ENCODE data around the gene GASK1A. TPM values are rescaled to one million over a fixed set of nuclear protein-coding genes. Genes with fewer than 3 reads are reported as not detected.

GASK1A gene
- total RNA-seq, 1 donor from 2014 or later: 5.9 TPM

- no peaks in the 10 kb centered on the region for H3K27me3 ChIP-seq (ENCODE audit: low read depth)
- intact Hi-C loops (cut with DNase I): no loop called here
- TF ChIP-seq, protein P1, sequence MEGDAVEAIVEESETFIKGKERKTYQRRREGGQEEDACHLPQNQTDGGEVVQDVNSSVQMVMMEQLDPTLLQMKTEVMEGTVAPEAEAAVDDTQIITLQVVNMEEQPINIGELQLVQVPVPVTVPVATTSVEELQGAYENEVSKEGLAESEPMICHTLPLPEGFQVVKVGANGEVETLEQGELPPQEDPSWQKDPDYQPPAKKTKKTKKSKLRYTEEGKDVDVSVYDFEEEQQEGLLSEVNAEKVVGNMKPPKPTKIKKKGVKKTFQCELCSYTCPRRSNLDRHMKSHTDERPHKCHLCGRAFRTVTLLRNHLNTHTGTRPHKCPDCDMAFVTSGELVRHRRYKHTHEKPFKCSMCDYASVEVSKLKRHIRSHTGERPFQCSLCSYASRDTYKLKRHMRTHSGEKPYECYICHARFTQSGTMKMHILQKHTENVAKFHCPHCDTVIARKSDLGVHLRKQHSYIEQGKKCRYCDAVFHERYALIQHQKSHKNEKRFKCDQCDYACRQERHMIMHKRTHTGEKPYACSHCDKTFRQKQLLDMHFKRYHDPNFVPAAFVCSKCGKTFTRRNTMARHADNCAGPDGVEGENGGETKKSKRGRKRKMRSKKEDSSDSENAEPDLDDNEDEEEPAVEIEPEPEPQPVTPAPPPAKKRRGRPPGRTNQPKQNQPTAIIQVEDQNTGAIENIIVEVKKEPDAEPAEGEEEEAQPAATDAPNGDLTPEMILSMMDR (IDR thresholded peaks at IDR 0.05): no peak
- H3K9me3 ChIP-seq: no peaks in the 10 kb centered on the region
- H3K4me3 ChIP-seq: peak within 1 kb of the TSS; percentile 81
- ATAC-seq (peak; percentile 97 to 99), DNase-seq (peak; percentile 91)
- peaks cover 22% of the 10 kb centered on the region for H3K4me1 ChIP-seq
- peak within 1 kb of the TSS; percentile 67 for H3K27ac ChIP-seq
- H3K36me3 ChIP-seq: no peaks in the 10 kb centered on the region
Observed at GRCh38 chr3:43105596-43106292, 126.6 kb downstream of the GASK1A start, which contains the start of gene POMGNT2. TSS of gene POMGNT2 (minus strand) at chr3:43106079. CDS start at chr3:43081431, 24,648 bp downstream.

DNA sequence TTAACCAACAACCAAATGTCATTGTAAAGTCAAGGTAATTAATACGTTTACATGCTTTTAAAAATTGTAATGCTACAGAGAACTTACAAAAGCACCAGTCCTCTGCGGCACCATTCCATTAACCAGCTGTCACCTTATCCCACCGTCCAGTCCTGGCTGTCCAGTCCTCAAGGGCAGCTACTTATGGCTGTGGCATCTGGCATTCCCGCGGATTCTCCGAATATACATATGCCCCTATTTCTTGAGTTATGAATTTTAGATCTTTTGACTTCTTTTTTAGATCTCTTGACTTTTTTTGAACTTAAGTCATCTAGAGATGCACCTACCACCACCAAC lies 127.2 kb downstream of the GASK1A start:
- TF ChIP-seq, protein P1 (IDR thresholded peaks at IDR 0.05): no peak
- Histone ChIP-seq H3K9me3 (no peaks in the 10 kb centered on the region), H3K27me3 (ENCODE audit: low read depth) (no peaks in the 10 kb centered on the region), H3K4me3 (peak overlapping the region; percentile 81), H3K36me3 (no peaks in the 10 kb centered on the region), H3K4me1 (peaks cover 22% of the 10 kb centered on the region), H3K27ac (peak overlapping the region; percentile 67)
- intact Hi-C loops (cut with DNase I): no loop called here
- DNase-seq (no peak), ATAC-seq (peak in 1 of 2 donors; percentile 20)

Other genes with a start within 250 kb of the GASK1A start
- gene CCDC13, start 206.1 kb upstream of the GASK1A start, total RNA-seq: 2.5 TPM
- 83.8 TPM for gene HIGD1A, start 174.8 kb upstream of the GASK1A start, total RNA-seq
- 5.3 TPM for gene ACKR2, start 169.9 kb upstream of the GASK1A start, total RNA-seq
- not detected for gene CYP8B1, start 103.4 kb upstream of the GASK1A start, total RNA-seq
- gene ZNF662, start 73.2 kb upstream of the GASK1A start, total RNA-seq: 7.3 TPM
- 9.9 TPM for gene POMGNT2, start 126.8 kb downstream of the GASK1A start, total RNA-seq

Data from lower lobe of right lung (tissue), 2 donors.